Measurements from ENCODE around the gene ZNF585A. TPM values are rescaled to one million over a fixed set of nuclear protein-coding genes. Genes with fewer than 3 reads are reported as not detected.

The ZNF585A gene
- polyA plus RNA-seq, 1 donor (not counting 4 experiments of a cell fraction or from before 2014, with no cell fraction given) = 13.2 TPM

- H3K4me1 ChIP-seq (ENCODE audit: control insufficient read depth, extremely low read depth, insufficient read depth, low read length) = no peaks in the 10 kb centered on the region
- H2AFZ ChIP-seq (ENCODE audit: control insufficient read depth, low read length) = no peak overlapping the region
- no peaks in the 10 kb centered on the region for H3K27me3 ChIP-seq (ENCODE audit: control insufficient read depth, extremely low read depth, insufficient read depth, low read length)
- no peaks in the 10 kb centered on the region for H3K79me2 ChIP-seq (ENCODE audit: control insufficient read depth, insufficient read depth, low read length)
- FAIRE-seq = no peak
- H3K9me3 ChIP-seq (ENCODE audit: control insufficient read depth, low read depth, low read length) = no peaks in the 10 kb centered on the region
- no peaks in the 10 kb centered on the region for H4K20me1 ChIP-seq (ENCODE audit: control insufficient read depth, extremely low read depth, insufficient read depth, low read length)
- no peak for TF ChIP-seq EZH2 (IDR thresholded peaks at IDR 0.05; ENCODE audit: low read length)
- TF ChIP-seq, protein P1, sequence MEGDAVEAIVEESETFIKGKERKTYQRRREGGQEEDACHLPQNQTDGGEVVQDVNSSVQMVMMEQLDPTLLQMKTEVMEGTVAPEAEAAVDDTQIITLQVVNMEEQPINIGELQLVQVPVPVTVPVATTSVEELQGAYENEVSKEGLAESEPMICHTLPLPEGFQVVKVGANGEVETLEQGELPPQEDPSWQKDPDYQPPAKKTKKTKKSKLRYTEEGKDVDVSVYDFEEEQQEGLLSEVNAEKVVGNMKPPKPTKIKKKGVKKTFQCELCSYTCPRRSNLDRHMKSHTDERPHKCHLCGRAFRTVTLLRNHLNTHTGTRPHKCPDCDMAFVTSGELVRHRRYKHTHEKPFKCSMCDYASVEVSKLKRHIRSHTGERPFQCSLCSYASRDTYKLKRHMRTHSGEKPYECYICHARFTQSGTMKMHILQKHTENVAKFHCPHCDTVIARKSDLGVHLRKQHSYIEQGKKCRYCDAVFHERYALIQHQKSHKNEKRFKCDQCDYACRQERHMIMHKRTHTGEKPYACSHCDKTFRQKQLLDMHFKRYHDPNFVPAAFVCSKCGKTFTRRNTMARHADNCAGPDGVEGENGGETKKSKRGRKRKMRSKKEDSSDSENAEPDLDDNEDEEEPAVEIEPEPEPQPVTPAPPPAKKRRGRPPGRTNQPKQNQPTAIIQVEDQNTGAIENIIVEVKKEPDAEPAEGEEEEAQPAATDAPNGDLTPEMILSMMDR (optimal IDR thresholded peaks at IDR 0.05 in 1 of 3, IDR thresholded peaks at IDR 0.05 in 1 of 3, conservative IDR thresholded peaks at IDR 0.05 in 1 of 3; ENCODE audit: extremely low read depth in 1 of 3, insufficient read depth in 2 of 3, low read length in 3 of 3) = no peak
- dilution Hi-C loops (cut with MboI; ENCODE audit: extremely low pct_ligation_motif_present, low sequenced_read_pairs) = no loop called here
- DNase-seq (ENCODE audit: low read depth, low spot score) = no peak
- H3K27ac ChIP-seq (ENCODE audit: control insufficient read depth, insufficient read depth, low read length) = no peak overlapping the region
- no peak overlapping the region for H3K4me2 ChIP-seq (ENCODE audit: control insufficient read depth, extremely low read depth, insufficient read depth, low read depth, low read length)
- no peaks in the 10 kb centered on the region for H3K9me1 ChIP-seq (ENCODE audit: control insufficient read depth, extremely low read depth, insufficient read depth, low read length)
- no peak overlapping the region for H3K4me3 ChIP-seq (ENCODE audit: control insufficient read depth in 2 of 3, extremely low read depth in 1 of 3, insufficient read depth in 2 of 3, low read depth in 1 of 3, low read length in 3 of 3)
- no peak overlapping the region for H3K9ac ChIP-seq (ENCODE audit: control insufficient read depth, extremely low read depth, insufficient read depth, low read length)
- peaks cover 0 to 1% of the 10 kb centered on the region in 2 experiments for H3K36me3 ChIP-seq (ENCODE audit: control insufficient read depth in 2 of 2, extremely low read depth in 1 of 2, insufficient read depth in 2 of 2, low read length in 2 of 2)
These were observed 73.9 kb downstream of the ZNF585A start for GRCh38 chr19:37098570-37098969.

- Histone ChIP-seq H3K4me3 (ENCODE audit: control insufficient read depth in 2 of 3, extremely low read depth in 1 of 3, insufficient read depth in 2 of 3, low read depth in 1 of 3, low read length in 3 of 3) (no peak overlapping the region), H2AFZ (ENCODE audit: control insufficient read depth, low read length) (no peak overlapping the region), H3K79me2 (ENCODE audit: control insufficient read depth, insufficient read depth, low read length) (no peaks in the 10 kb centered on the region), H3K9me3 (ENCODE audit: control insufficient read depth, low read depth, low read length) (no peaks in the 10 kb centered on the region), H3K4me2 (ENCODE audit: control insufficient read depth, extremely low read depth, insufficient read depth, low read depth, low read length) (no peak overlapping the region), H3K27ac (ENCODE audit: control insufficient read depth, insufficient read depth, low read length) (no peak overlapping the region), H3K36me3 (ENCODE audit: control insufficient read depth in 2 of 2, extremely low read depth in 1 of 2, insufficient read depth in 2 of 2, low read length in 2 of 2) (no peaks in the 10 kb centered on the region), H3K9ac (ENCODE audit: control insufficient read depth, extremely low read depth, insufficient read depth, low read length) (no peak overlapping the region), H3K27me3 (ENCODE audit: control insufficient read depth, extremely low read depth, insufficient read depth, low read length) (no peaks in the 10 kb centered on the region), H3K4me1 (ENCODE audit: control insufficient read depth, extremely low read depth, insufficient read depth, low read length) (no peaks in the 10 kb centered on the region), H3K9me1 (ENCODE audit: control insufficient read depth, extremely low read depth, insufficient read depth, low read length) (no peaks in the 10 kb centered on the region), H4K20me1 (ENCODE audit: control insufficient read depth, extremely low read depth, insufficient read depth, low read length) (no peaks in the 10 kb centered on the region)
- DNase-seq (ENCODE audit: low read depth, low spot score) (no peak), FAIRE-seq (no peak)
- no peak for TF ChIP-seq EZH2 (IDR thresholded peaks at IDR 0.05; ENCODE audit: low read length)
- TF ChIP-seq, protein P1 (optimal IDR thresholded peaks at IDR 0.05 in 1 of 3, IDR thresholded peaks at IDR 0.05 in 1 of 3, conservative IDR thresholded peaks at IDR 0.05 in 1 of 3; ENCODE audit: extremely low read depth in 1 of 3, insufficient read depth in 2 of 3, low read length in 3 of 3) = no peak
- dilution Hi-C loops (cut with MboI; ENCODE audit: extremely low pct_ligation_motif_present, low sequenced_read_pairs) = no loop called here
These were observed 76.6 kb downstream of the ZNF585A start for GRCh38 chr19:37095859-37096258.

Other genes with a start within 250 kb of the ZNF585A start
- gene ZNF420, start 94.3 kb downstream of the ZNF585A start, polyA plus RNA-seq = 2.6 to 5.0 TPM (median 3.3 TPM) in 3 replicates
- gene ZNF585B, start 37.8 kb upstream of the ZNF585A start, polyA plus RNA-seq = 11.9 to 14.6 TPM (median 12.5 TPM) in 3 replicates
- gene ZNF383, start 45.5 kb upstream of the ZNF585A start, polyA plus RNA-seq = 3.1 to 5.9 TPM (median 5.3 TPM) in 3 replicates
- gene ZNF527, start 198.4 kb upstream of the ZNF585A start, polyA plus RNA-seq = 2.1 to 2.9 TPM (median 2.2 TPM) in 3 replicates